Stimulated activated CD4-positive, alpha-beta T cell treated with anti-CD3 and anti-CD28 coated beads, Interleukin-12 subunit alpha, Interleukin-12 subunit beta, amount 100 ng/mL, for 4 hours (primary cell): ENCODE measurements around the gene KRTAP20-1.

Source experiments
- DNase-seq: peaks from one replicate; pipeline ENCODE4 v3.0.0-alpha.2; 2020

The KRTAP20-1 gene

DNA sequence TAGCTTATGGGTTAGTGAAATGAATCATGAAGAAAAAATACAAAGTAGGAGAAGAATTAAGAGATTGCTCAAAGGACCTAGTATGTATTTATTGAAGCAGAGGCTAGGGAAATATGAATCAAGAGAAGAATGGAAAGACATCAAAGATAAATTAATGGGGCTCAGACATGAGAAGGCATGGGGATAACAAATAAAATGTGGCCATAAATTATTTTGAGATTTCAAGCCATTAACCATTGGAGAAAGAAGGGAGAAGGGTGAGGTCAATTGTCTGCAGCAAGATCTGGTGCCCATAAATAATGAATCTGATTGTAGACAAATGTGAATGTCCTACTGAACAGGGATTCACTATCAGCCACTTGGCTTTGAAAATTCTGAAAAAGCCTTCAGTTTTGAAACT lies 36.7 kb downstream of the KRTAP20-1 start:
- no peak for DNase-seq
